HG02938 (cell line): ENCODE measurements around the gene C2orf76.
"Not testable (repeated sequence)": the region's sequence is repeated elsewhere in the genome, so short reads cannot be mapped to it uniquely, and the experiment has no call there.

Experiments
- ATAC-seq: cut with Tn5 transposase; IDR thresholded peaks from one replicate; pipeline ENCODE4 v1.9.1; 2021; ENCODE audit warnings: mild to moderate bottlenecking, moderate library complexity; ENCODE audit not compliant: unreplicated experiment

The C2orf76 gene

GRCh38 chr2:119301413-119301812 lies 65.2 kb downstream of the C2orf76 start:
- ATAC-seq: no peak

- no peak for ATAC-seq
These were observed 70.8 kb downstream of the C2orf76 start for GRCh38 chr2:119295688-119296375.

GRCh38 chr2:119294671-119295070 lies 72.0 kb downstream of the C2orf76 start:
- ATAC-seq: no peak

GRCh38 chr2:119293900-119294299 lies 72.7 kb downstream of the C2orf76 start:
- no peak for ATAC-seq

- no peak for ATAC-seq
These were observed 73.4 kb downstream of the C2orf76 start for GRCh38 chr2:119293254-119293653.

- ATAC-seq: no peak
These were observed 74.4 kb downstream of the C2orf76 start for GRCh38 chr2:119292226-119292625.

GRCh38 chr2:119291588-119292167 lies 75.0 kb downstream of the C2orf76 start:
- no peak for ATAC-seq

- no peak for ATAC-seq
These were observed 75.6 kb downstream of the C2orf76 start for GRCh38 chr2:119290859-119291587.

GRCh38 chr2:119289642-119290041 lies 77.0 kb downstream of the C2orf76 start:
- no peak for ATAC-seq

- no peak for ATAC-seq
These were observed 77.5 kb downstream of the C2orf76 start for GRCh38 chr2:119289093-119289492.

- no peak for ATAC-seq
These were observed 78.1 kb downstream of the C2orf76 start for GRCh38 chr2:119288576-119288975.

- no peak for ATAC-seq
These were observed 80.0 kb downstream of the C2orf76 start for GRCh38 chr2:119286661-119287060.

- no peak for ATAC-seq
These were observed 82.7 kb downstream of the C2orf76 start for GRCh38 chr2:119283873-119284331.

GRCh38 chr2:119282996-119283511 lies 83.6 kb downstream of the C2orf76 start:
- no peak for ATAC-seq

GRCh38 chr2:119282146-119282995 lies 84.3 kb downstream of the C2orf76 start:
- no peak for ATAC-seq

- ATAC-seq: no peak
These were observed 86.0 kb downstream of the C2orf76 start for GRCh38 chr2:119280680-119281079.

- ATAC-seq: no peak
These were observed 87.0 kb downstream of the C2orf76 start for GRCh38 chr2:119279666-119280065.

- ATAC-seq: no peak
These were observed 87.7 kb downstream of the C2orf76 start for GRCh38 chr2:119278946-119279345.

GRCh38 chr2:119278385-119278784 lies 88.2 kb downstream of the C2orf76 start:
- not testable (repeated sequence) for ATAC-seq

GRCh38 chr2:119276864-119277263 lies 89.8 kb downstream of the C2orf76 start:
- ATAC-seq: no peak

- ATAC-seq: no peak
These were observed 99.0 kb downstream of the C2orf76 start for GRCh38 chr2:119267604-119268003.
